Lower leg skin (tissue), 4 donors: ENCODE data around the gene SHANK1. TPM values are rescaled to one million over a fixed set of nuclear protein-coding genes. Genes with fewer than 3 reads are reported as not detected.

Experiments used
- DNase-seq, 2 donors: peaks; one replicate each; pipeline ENCODE4 v3.0.0-alpha.2; 2019; ENCODE audit warnings: low spot score in 2 of 2
- H3K4me3 ChIP-seq: fragments of 200-600 bp; sonication (generic); 2 replicates; pipeline ENCODE4 v1.5.1; 2017; ENCODE audit warnings: mild to moderate bottlenecking, low read depth; ENCODE audit not compliant: poor library complexity, severe bottlenecking
- CTCF ChIP-seq, 3 donors: fragments of 450-650 bp; IDR thresholded peaks; one replicate each; pipeline ENCODE4 v1.5.1; 2016; ENCODE audit warnings: antibody characterized with exemption in 3 of 3, mild to moderate bottlenecking in 3 of 3, moderate library complexity in 2 of 3
- POLR2A ChIP-seq, 2 donors: fragments of 450-650 bp; IDR thresholded peaks; one replicate each; pipeline ENCODE4 v1.6.1; 2016 to 2017; ENCODE audit warnings: antibody characterized with exemption in 2 of 2, mild to moderate bottlenecking in 1 of 2, moderate library complexity in 1 of 2
- WGBS, 2 donors: methylation state at CpG; one replicate each; pipeline ENCODE4 v1.1.5; 2018; 5-methylcytosine and 5-hydroxymethylcytosine counted together
- intact Hi-C: fragments of 100-400 bp; cut with DNase I; formaldehyde crosslinking; loops from one replicate; pipeline ENCODE4 v1.15.0; 2023; ENCODE audit warnings: low total_unique reads
- total RNA-seq, 4 donors: library from RNA; depleted of rRNA; stranded (reverse); fragments of >200 nt; gene quantifications; one replicate each; pipeline ENCODE4 v1.1.0, GENCODE V29; 2016

Gene SHANK1
- total RNA-seq, 4 donors from 2014 or later, result 0.30 to 1.6 (median 0.67) TPM

DNA sequence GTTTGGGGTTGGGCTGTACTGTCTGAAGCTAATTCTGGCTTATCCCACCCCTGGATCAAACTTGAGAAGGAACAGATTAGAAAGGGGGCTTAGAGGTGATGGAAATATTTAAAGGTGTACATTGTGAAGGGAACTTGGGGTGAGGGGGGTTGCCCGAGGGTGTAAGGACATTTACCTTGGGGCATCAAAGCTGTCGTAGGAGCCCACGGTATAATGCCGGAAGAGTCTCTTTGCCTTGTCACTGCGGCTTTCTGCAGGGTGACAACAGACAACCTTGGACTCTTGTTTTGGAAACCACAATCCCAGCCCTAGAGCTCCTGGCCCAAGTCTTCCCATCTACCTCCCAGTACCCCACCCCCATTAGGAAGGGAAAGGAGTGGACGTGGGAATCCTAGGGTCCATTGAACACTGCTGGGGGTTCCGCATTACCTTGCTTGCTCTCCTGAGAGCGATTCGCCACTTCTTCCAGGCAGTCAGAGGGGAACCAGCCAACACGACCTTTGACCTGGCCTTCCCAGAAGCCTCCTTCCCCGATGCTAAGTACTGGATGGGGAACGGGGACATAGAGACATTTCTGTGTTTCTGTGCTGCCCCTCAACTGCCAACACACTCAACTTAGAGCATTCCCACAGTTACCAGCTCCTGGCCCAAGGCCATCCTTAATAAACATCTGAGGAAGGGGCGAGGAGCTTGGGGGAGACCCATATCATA is 22.0 kb downstream of the SHANK1 start:
- 74 to 75% methylated on average over 12 to 13 of the region's 13 CpGs for WGBS, 2 donors
- H3K4me3 ChIP-seq, result no peak overlapping the region
- intact Hi-C loops, result no loop called here
- TF ChIP-seq CTCF (IDR thresholded peaks at IDR 0.05) (no peak), POLR2A (IDR thresholded peaks at IDR 0.05) (no peak)
- no peak for DNase-seq

- 55 to 60% methylated on average over 15 of the region's 15 CpGs for WGBS, 2 donors
- DNase-seq, result no peak
- no peak for TF ChIP-seq CTCF (IDR thresholded peaks at IDR 0.05)
- no peak for TF ChIP-seq POLR2A (IDR thresholded peaks at IDR 0.05)
- no peak overlapping the region for H3K4me3 ChIP-seq
- intact Hi-C loops, result no loop called here
Measured at GRCh38 chr19:50696094-50696483, 23.5 kb downstream of the SHANK1 start.

DNA sequence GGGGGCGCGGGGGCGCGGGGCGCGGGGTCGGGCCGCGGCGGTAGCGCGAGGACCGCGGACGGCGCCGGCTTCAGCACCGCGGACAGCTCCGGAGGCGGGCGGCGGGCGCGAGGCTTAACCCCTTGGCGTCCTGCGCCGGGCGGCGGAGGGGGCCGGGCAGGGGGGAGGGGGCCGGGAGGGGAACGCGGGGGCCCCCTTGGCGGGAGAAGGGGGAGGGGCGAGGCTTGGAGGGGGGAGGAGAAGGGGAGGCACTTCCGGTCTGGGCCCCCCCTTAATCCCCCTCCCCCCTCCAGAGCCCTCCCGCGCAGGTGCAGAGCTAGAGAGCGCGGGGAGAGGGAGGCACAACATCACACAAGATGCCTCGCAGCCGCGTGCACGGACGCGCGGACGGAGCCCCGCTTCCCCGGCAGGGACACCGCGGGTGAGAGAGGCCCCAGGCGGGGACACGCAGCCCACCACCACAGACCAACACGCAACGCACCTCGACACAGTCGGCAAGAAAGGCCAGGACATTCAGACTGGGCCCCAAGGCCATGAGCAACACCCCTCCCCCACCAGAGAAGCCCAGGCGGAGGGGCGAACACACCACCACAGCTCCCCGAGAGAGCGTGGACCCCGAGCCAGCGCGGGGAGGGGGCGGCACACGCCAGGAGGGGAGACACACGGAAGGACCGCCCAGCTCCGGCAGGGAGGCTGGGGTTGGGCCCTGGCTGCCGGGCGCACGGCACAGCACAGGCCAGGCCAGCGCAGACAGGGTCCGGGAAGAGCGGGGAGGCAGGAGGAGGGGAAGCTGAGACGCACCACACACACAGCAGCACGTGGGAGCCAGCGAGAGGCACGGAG is 24.1 kb downstream of the SHANK1 start:
- no peak for DNase-seq
- TF ChIP-seq POLR2A (IDR thresholded peaks at IDR 0.05) (no peak), CTCF (IDR thresholded peaks at IDR 0.05) (no peak)
- intact Hi-C loops, result no loop called here
- H3K4me3 ChIP-seq, result no peak overlapping the region
- 1 to 3% methylated on average over 16 to 50 of the region's 81 CpGs for WGBS, 2 donors

DNA sequence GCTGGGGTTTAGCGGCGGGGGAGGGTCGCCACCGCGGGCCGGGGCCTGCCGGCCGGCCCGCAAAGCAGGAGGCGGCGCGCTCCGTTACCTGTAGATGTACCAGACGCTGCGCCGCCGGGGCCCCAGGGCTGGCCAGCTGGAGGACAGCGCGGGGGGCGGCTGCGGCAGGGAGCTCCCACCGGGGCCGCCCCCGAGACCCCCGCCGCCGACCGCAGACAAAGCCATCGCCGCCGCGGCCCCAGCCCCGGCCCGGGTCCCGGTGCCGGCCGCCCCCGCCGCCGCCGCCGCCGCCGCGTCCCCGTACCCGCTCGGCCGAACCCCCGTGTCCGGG is 24.8 kb downstream of the SHANK1 start:
- H3K4me3 ChIP-seq, result no peak overlapping the region
- WGBS, 2 donors, result 1 to 3% methylated on average over 17 of the region's 51 CpGs
- intact Hi-C loops, result no loop called here
- no peak for DNase-seq
- no peak for TF ChIP-seq CTCF (IDR thresholded peaks at IDR 0.05)
- TF ChIP-seq POLR2A (IDR thresholded peaks at IDR 0.05), result no peak

GRCh38 chr19:50693064-50693975 is 26.3 kb downstream of the SHANK1 start:
- H3K4me3 ChIP-seq, result no peak overlapping the region
- 7 to 11% methylated on average over 15 to 22 of the region's 23 CpGs for WGBS, 2 donors
- DNase-seq, result no peak
- intact Hi-C loops, result no loop called here
- TF ChIP-seq POLR2A (IDR thresholded peaks at IDR 0.05) (no peak), CTCF (IDR thresholded peaks at IDR 0.05) (no peak)
